HG02571 (cell line): Measurements from ENCODE around the gene TSPYL1.

Experiments used
- ATAC-seq: cut with Tn5 transposase; IDR thresholded peaks from one replicate; pipeline ENCODE4 v1.9.1; 2021; ENCODE audit warnings: mild to moderate bottlenecking, moderate library complexity; ENCODE audit not compliant: unreplicated experiment

TSPYL1 gene

GRCh38 chr6:116265041-116265829, 14.5 kb downstream of the TSPYL1 start:
- no peak for ATAC-seq

GRCh38 chr6:116263353-116263752, 16.4 kb downstream of the TSPYL1 start:
- ATAC-seq = no peak

- ATAC-seq = no peak
Measured at GRCh38 chr6:116258520-116258919, 21.2 kb downstream of the TSPYL1 start.

- ATAC-seq = no peak
Measured at GRCh38 chr6:116256694-116257093, 23.0 kb downstream of the TSPYL1 start.

- ATAC-seq = no peak
Measured at GRCh38 chr6:116255246-116255800, 24.4 kb downstream of the TSPYL1 start.

- peak; percentile 14 for ATAC-seq
Measured at GRCh38 chr6:116254297-116255056, 25.3 kb downstream of the TSPYL1 start.

- ATAC-seq = peak; percentile 100
Measured at GRCh38 chr6:116253505-116254296, 26.0 kb downstream of the TSPYL1 start, which contains the start of gene TSPYL4. TSS of gene TSPYL4 (minus strand) at chr6:116254075. CDS start at chr6:116254008, 67 bp downstream.

GRCh38 chr6:116253188-116253504, 26.6 kb downstream of the TSPYL1 start:
- ATAC-seq = no peak

GRCh38 chr6:116251568-116252384, 28.0 kb downstream of the TSPYL1 start:
- no peak for ATAC-seq

- ATAC-seq = no peak
Measured at GRCh38 chr6:116248577-116248976, 31.2 kb downstream of the TSPYL1 start.

- no peak for ATAC-seq
Measured at GRCh38 chr6:116247285-116247684, 32.4 kb downstream of the TSPYL1 start.

GRCh38 chr6:116246089-116246488, 33.6 kb downstream of the TSPYL1 start:
- ATAC-seq = no peak

- no peak for ATAC-seq
Measured at GRCh38 chr6:116244284-116244683, 35.4 kb downstream of the TSPYL1 start.

GRCh38 chr6:116239856-116240255, 39.9 kb downstream of the TSPYL1 start:
- ATAC-seq = no peak

GRCh38 chr6:116239256-116239655, 40.5 kb downstream of the TSPYL1 start:
- ATAC-seq = no peak

- no peak for ATAC-seq
Measured at GRCh38 chr6:116238083-116238482, 41.6 kb downstream of the TSPYL1 start.

- ATAC-seq = no peak
Measured at GRCh38 chr6:116234689-116235088, 45.0 kb downstream of the TSPYL1 start.

- no peak for ATAC-seq
Measured at GRCh38 chr6:116229287-116229913, 50.3 kb downstream of the TSPYL1 start.
